IMR-90 (cell line): Measurements from ENCODE around the gene CFAP45. TPM values are rescaled to one million over a fixed set of nuclear protein-coding genes. Genes with fewer than 3 reads are reported as not detected.
A peak's percentile ranks its signal among the peaks of the same experiment; 100 is the strongest.

Experiments used
- ATAC-seq: fragments of 200-7000 bp; cut with Tn5 transposase; 2 replicates; pipeline ENCODE4 v1.9.1; 2020; ENCODE audit warnings: low read depth, mild to moderate bottlenecking, moderate library complexity
- BruUV-seq: library from RNA; stranded (reverse); fragments of 400-500 nt; replicated peaks from 2 replicates; lab custom pipeline; 2021; lab: Mats Ljungman, UMichigan
- CTCF ChIA-PET: fragments of 300-600 bp; formaldehyde crosslinking; extraction: SDS; loops from one replicate; lab custom pipeline; 2021; ENCODE audit warnings: antibody characterized with exemption; lab: Yijun Ruan, JAX
- POLR2A ChIA-PET: fragments of 300-600 bp; sonication (Branson Sonifier 250); formaldehyde crosslinking; loops from one replicate; lab custom pipeline; 2022; ENCODE audit warnings: antibody characterized with exemption; ENCODE audit not compliant: unreplicated experiment; lab: Charles Lee
- DNase-seq: peaks from one replicate; pipeline ENCODE4 v3.0.0; 2013
- H2AFZ ChIP-seq: replicated peaks from 2 replicates; pipeline ENCODE3; 2013; ENCODE audit warnings: low read length, mild to moderate bottlenecking; ENCODE audit not compliant: poor library complexity
- H2AK5ac ChIP-seq: 2 replicates; pipeline ENCODE4 v1.6.1; 2013; ENCODE audit warnings: low read depth, low read length, inconsistent platforms
- H2AK9ac ChIP-seq: replicated peaks from 2 replicates; pipeline ENCODE3; 2013; ENCODE audit warnings: mild to moderate bottlenecking, low read depth, low read length, moderate library complexity; ENCODE audit not compliant: poor library complexity
- H2BK120ac ChIP-seq: 2 replicates; pipeline ENCODE4 v1.6.1; 2013; ENCODE audit warnings: low read depth, low read length, inconsistent platforms
- H2BK15ac ChIP-seq: 3 replicates; pipeline ENCODE4 v1.6.1; 2013; ENCODE audit warnings: low read depth, low read length, inconsistent platforms
- H2BK20ac ChIP-seq: 2 replicates; pipeline ENCODE4 v1.6.1; 2013; ENCODE audit warnings: low read depth, mild to moderate bottlenecking, inconsistent platforms, low read length, moderate library complexity
- H2BK5ac ChIP-seq: 2 replicates; pipeline ENCODE4 v1.6.1; 2013; ENCODE audit warnings: mild to moderate bottlenecking, low read depth, low read length, inconsistent platforms; ENCODE audit not compliant: poor library complexity, severe bottlenecking
- H3K14ac ChIP-seq: replicated peaks from 2 replicates; pipeline ENCODE4 v1.6.1; 2013; ENCODE audit warnings: low read depth, low read length, inconsistent platforms
- H3K18ac ChIP-seq: 2 replicates; pipeline ENCODE4 v1.6.1; 2013; ENCODE audit warnings: low read depth, low read length, control low read depth
- H3K23ac ChIP-seq: 2 replicates; pipeline ENCODE4 v1.6.1; 2013; ENCODE audit warnings: low read depth, low read length, inconsistent platforms
- H3K27ac ChIP-seq: 2 replicates; pipeline ENCODE4 v1.5.1; 2013; ENCODE audit warnings: mild to moderate bottlenecking, control low read depth, low read length; ENCODE audit not compliant: insufficient read depth
- H3K27me3 ChIP-seq: 2 replicates; pipeline ENCODE4 v1.6.1; 2013; ENCODE audit warnings: low read length; ENCODE audit not compliant: control insufficient read depth, insufficient read depth
- H3K36me3 ChIP-seq: 2 replicates; pipeline ENCODE4 v1.6.1; 2013; ENCODE audit warnings: low read length, mixed read lengths; ENCODE audit not compliant: control insufficient read depth, insufficient read depth
- H3K4ac ChIP-seq: 2 replicates; pipeline ENCODE4 v1.6.1; 2013; ENCODE audit warnings: low read depth, low read length, inconsistent platforms
- H3K4me1 ChIP-seq: 2 replicates; pipeline ENCODE4 v1.6.1; 2013; ENCODE audit warnings: low read length, mixed read lengths; ENCODE audit not compliant: control insufficient read depth, insufficient read depth
- H3K4me2 ChIP-seq: 2 replicates; pipeline ENCODE4 v1.6.1; 2013; ENCODE audit warnings: low read depth, mild to moderate bottlenecking, control low read depth, low read length, moderate library complexity
- H3K4me3 ChIP-seq: 2 replicates; pipeline ENCODE4 v1.5.1; 2013; ENCODE audit warnings: low read depth, mild to moderate bottlenecking, control low read depth, low read length, moderate library complexity; ENCODE audit not compliant: insufficient read depth
- H3K56ac ChIP-seq: 2 replicates; pipeline ENCODE4 v1.6.1; 2013; ENCODE audit warnings: low read length, inconsistent platforms; ENCODE audit not compliant: insufficient read depth; ENCODE audit errors: extremely low read depth
- H3K79me1 ChIP-seq, 2 experiments: 2 replicates each; pipeline ENCODE4 v1.6.1; 2013; ENCODE audit warnings: low read length in 2 of 2, inconsistent platforms in 1 of 2, low read depth in 1 of 2
- H3K9ac ChIP-seq: 2 replicates; pipeline ENCODE4 v1.6.1; 2013; ENCODE audit warnings: low read depth, low read length, control low read depth
- H3K9me1 ChIP-seq: 2 replicates; pipeline ENCODE4 v1.6.1; 2013; ENCODE audit warnings: low read length, inconsistent platforms; ENCODE audit not compliant: insufficient read depth
- H3K9me3 ChIP-seq: 2 replicates; pipeline ENCODE4 v1.6.1; 2013; ENCODE audit warnings: low read length; ENCODE audit not compliant: control insufficient read depth, insufficient read depth
- H4K20me1 ChIP-seq: 2 replicates; pipeline ENCODE4 v1.6.1; 2013; ENCODE audit warnings: low read length, inconsistent platforms; ENCODE audit not compliant: insufficient read depth
- H4K5ac ChIP-seq: 2 replicates; pipeline ENCODE4 v1.6.1; 2013; ENCODE audit warnings: mild to moderate bottlenecking, low read depth, low read length, control low read depth
- H4K8ac ChIP-seq, 2 experiments: 2 replicates each; pipeline ENCODE4 v1.6.1; 2013; ENCODE audit warnings: low read depth in 2 of 2, low read length in 2 of 2, control low read depth in 1 of 2, inconsistent platforms in 1 of 2
- H4K91ac ChIP-seq: 2 replicates; pipeline ENCODE4 v1.6.1; 2013; ENCODE audit warnings: low read depth, low read length, inconsistent platforms; ENCODE audit not compliant: insufficient read depth
- BHLHE40 ChIP-seq: fragments of 150-350 bp; IDR thresholded peaks from 2 replicates; pipeline ENCODE4 v1.6.1; 2016; ENCODE audit warnings: mild to moderate bottlenecking, low read depth, low read length
- CEBPB ChIP-seq: IDR thresholded peaks from 2 replicates; pipeline ENCODE4 v1.6.1; 2012; ENCODE audit warnings: low read depth, low read length, improper control_type of control experiment
- CHD1 ChIP-seq: IDR thresholded peaks from 2 replicates; pipeline ENCODE4 v1.6.1; 2012; ENCODE audit warnings: low read depth, low read length, improper control_type of control experiment
- CTCF ChIP-seq: conservative IDR thresholded peaks from 2 replicates; pipeline ENCODE4 v1.5.1; 2012; ENCODE audit warnings: mild to moderate bottlenecking, low read depth, low read length, improper control_type of control experiment
- FOS ChIP-seq: fragments of 150-350 bp; IDR thresholded peaks from 2 replicates; pipeline ENCODE4 v1.6.1; 2016; ENCODE audit warnings: low read depth, low read length
- MAZ ChIP-seq: IDR thresholded peaks from 2 replicates; pipeline ENCODE4 v1.6.1; 2012; ENCODE audit warnings: low read depth, mild to moderate bottlenecking, low read length, improper control_type of control experiment, moderate library complexity, borderline replicate concordance
- MXI1 ChIP-seq: IDR thresholded peaks from 2 replicates; pipeline ENCODE4 v1.6.1; 2012; ENCODE audit warnings: low read depth, mild to moderate bottlenecking, low read length, moderate library complexity, borderline replicate concordance
- NFE2L2 ChIP-seq: fragments of 150-350 bp; IDR thresholded peaks from 2 replicates; pipeline ENCODE4 v1.6.1; 2016; ENCODE audit warnings: low read depth, mild to moderate bottlenecking, low read length
- POLR2A ChIP-seq: IDR thresholded peaks from 2 replicates; pipeline ENCODE4 v1.6.1; 2012; ENCODE audit warnings: mild to moderate bottlenecking, low read depth, low read length
- RAD21 ChIP-seq: IDR thresholded peaks from 2 replicates; pipeline ENCODE4 v1.6.1; 2012; ENCODE audit warnings: low read length, improper control_type of control experiment
- RCOR1 ChIP-seq: IDR thresholded peaks from 2 replicates; pipeline ENCODE4 v1.6.1; 2012; ENCODE audit warnings: mild to moderate bottlenecking, low read length, improper control_type of control experiment; ENCODE audit not compliant: insufficient replicate concordance
- RFX5 ChIP-seq: IDR thresholded peaks from 2 replicates; pipeline ENCODE4 v1.8.0; 2012; ENCODE audit warnings: low read depth, mild to moderate bottlenecking, low read length, moderate library complexity
- SMC3 ChIP-seq: fragments of 150-350 bp; IDR thresholded peaks from 2 replicates; pipeline ENCODE4 v1.6.1; 2016; ENCODE audit warnings: low read depth, mild to moderate bottlenecking, antibody characterized with exemption, low read length, moderate library complexity
- WGBS, 2 experiments: methylation state at CpG; one replicate each; pipeline versions ENCODE4 v1.1.5 to v1.1.7; 2013; ENCODE audit warnings: missing lambda C conversion rate in 2 of 2; ENCODE audit not compliant: insufficient read length in 1 of 2; ENCODE audit errors: extremely low coverage in 2 of 2; 5-methylcytosine and 5-hydroxymethylcytosine counted together
- dilution Hi-C: fragments of 300-500 bp; cut with HindIII; formaldehyde crosslinking; loops from one replicate; pipeline ENCODE4 v1.14.3; 2018; ENCODE audit warnings: low sequenced_read_pairs; ENCODE audit not compliant: unreplicated experiment
- in situ Hi-C: fragments of 300-500 bp; cut with MboI; formaldehyde crosslinking; loops from 3 replicates; pipeline ENCODE4 v1.14.3; 2019; ENCODE audit warnings: low sequenced_read_pairs, inconsistent platforms, mixed read lengths
- intact Hi-C: fragments of 100-400 bp; cut with micrococcal nuclease; formaldehyde crosslinking; loops from 2 replicates; pipeline ENCODE4 v1.10.0; 2022
- polyA plus RNA-seq, 3 experiments: library from polyadenylated mRNA; depleted of rRNA; stranded (reverse); fragments of >200 nt; gene quantifications; 2 replicates each; pipeline ENCODE4 v1.2.3, GENCODE V29; 2012; ENCODE audit warnings: low replicate concordance in 1 of 3
- total RNA-seq: library from RNA; depleted of rRNA; stranded (reverse); fragments of >200 nt; gene quantifications from 2 replicates; pipeline ENCODE4 v1.2.3, GENCODE V29; 2012
- TF ChIP-seq, protein P1 (sequence below): fragments of 150-350 bp; IDR thresholded peaks from 2 replicates; pipeline ENCODE4 v1.6.1; 2016; ENCODE audit warnings: low read depth, mild to moderate bottlenecking, low read length, moderate library complexity, borderline replicate concordance

The CFAP45 gene
- total and polyA plus RNA-seq, 2 of the 4 experiments (the other 2 are of a cell fraction): 0.51 to 0.72 TPM

- H4K5ac ChIP-seq: no peak overlapping the region
- no peak overlapping the region for H3K4me3 ChIP-seq
- H3K27me3 ChIP-seq: no peaks in the 10 kb centered on the region
- POLR2A ChIA-PET: no interaction called here
- peaks cover 3% of the 10 kb centered on the region for H3K9me1 ChIP-seq
- dilution Hi-C loops (loop anchor here (25.0 kb wide), 1 partner anchor 108 kb away; the partner anchor contains the start of gene DUSP23), in situ Hi-C loops (loop anchor here (25.0 kb wide), 1 partner anchor 683 kb away; the partner anchor contains the start of gene ACKR1), intact Hi-C loops (no loop called here)
- ATAC-seq (no peak), DNase-seq (no peak)
- no peak overlapping the region for H4K91ac ChIP-seq
- CTCF ChIA-PET: interaction anchor here (0.8 to 9.2 kb wide), 3 partner anchors 97 to 120 kb away, joined by 4 to 150 read pairs (median 12); no protein-coding TSS in a partner anchor
- H4K20me1 ChIP-seq: 0 out of 2 replicates have a peak, but pooled peaks cover 3% of the 10 kb centered on the region
- whole genome bisulfite sequencing, 2 experiments: no CpG with 5 or more reads among the region's 3 CpGs
- no peak overlapping the region for H2BK5ac ChIP-seq
- no peak overlapping the region for H4K8ac ChIP-seq
- no peak overlapping the region for H2BK120ac ChIP-seq
- peak overlapping the region; percentile 32 for H2AK9ac ChIP-seq
- H3K4me2 ChIP-seq: no peak overlapping the region
- H2BK15ac ChIP-seq: no peak overlapping the region; the same call in 2 of the 3 replicates
- H2BK20ac ChIP-seq: no peak overlapping the region
- H3K18ac ChIP-seq: no peak overlapping the region
- no peak overlapping the region for H2AFZ ChIP-seq
- H3K4ac ChIP-seq: no peak overlapping the region
- H2AK5ac ChIP-seq: no peak overlapping the region
- no TSS peak for BruUV-seq
- H3K27ac ChIP-seq: no peak overlapping the region
- peaks cover 12% of the 10 kb centered on the region for H3K4me1 ChIP-seq
- no peak overlapping the region for H3K56ac ChIP-seq
- H3K9ac ChIP-seq: no peak overlapping the region
- H3K36me3 ChIP-seq: no peaks in the 10 kb centered on the region
- no peak overlapping the region for H3K14ac ChIP-seq
- H3K23ac ChIP-seq: no peak overlapping the region
- TF ChIP-seq CHD1 (no peak), RCOR1 (no peak), RFX5 (no peak), CEBPB (no peak), CTCF (no peak), SMC3 (no peak), RAD21 (no peak), POLR2A (no peak), NFE2L2 (no peak), FOS (no peak), MXI1 (no peak), MAZ (no peak), BHLHE40 (no peak)
- TF ChIP-seq, protein P1, sequence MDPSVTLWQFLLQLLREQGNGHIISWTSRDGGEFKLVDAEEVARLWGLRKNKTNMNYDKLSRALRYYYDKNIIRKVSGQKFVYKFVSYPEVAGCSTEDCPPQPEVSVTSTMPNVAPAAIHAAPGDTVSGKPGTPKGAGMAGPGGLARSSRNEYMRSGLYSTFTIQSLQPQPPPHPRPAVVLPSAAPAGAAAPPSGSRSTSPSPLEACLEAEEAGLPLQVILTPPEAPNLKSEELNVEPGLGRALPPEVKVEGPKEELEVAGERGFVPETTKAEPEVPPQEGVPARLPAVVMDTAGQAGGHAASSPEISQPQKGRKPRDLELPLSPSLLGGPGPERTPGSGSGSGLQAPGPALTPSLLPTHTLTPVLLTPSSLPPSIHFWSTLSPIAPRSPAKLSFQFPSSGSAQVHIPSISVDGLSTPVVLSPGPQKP: no peak
- H3K9me3 ChIP-seq: no peaks in the 10 kb centered on the region
- H3K79me1 ChIP-seq: peaks cover 0 to 3% of the 10 kb centered on the region in 2 experiments; a peak in 2 of 4 replicates
These were observed 4.7 kb downstream of the CFAP45 start for GRCh38 chr1:159895286-159895685.
